CD14-positive monocyte (primary cell): Measurements from ENCODE around the gene SRR. TPM values are rescaled to one million over a fixed set of nuclear protein-coding genes. Genes with fewer than 3 reads are reported as not detected.
"Not testable (repeated sequence)": the region's sequence is repeated elsewhere in the genome, so short reads cannot be mapped to it uniquely, and the experiment has no call there.

ENCODE experiments used
- DNase-seq, 3 donors: peaks; one replicate each; pipeline ENCODE4 v3.0.0-alpha.2; 2011 to 2022
- H2AFZ ChIP-seq: 2 replicates; pipeline ENCODE4 v1.6.0; 2012; ENCODE audit warnings: mild to moderate bottlenecking, low read depth, low read length, inconsistent platforms; ENCODE audit not compliant: insufficient read depth, poor library complexity, severe bottlenecking
- H3K27ac ChIP-seq, 2 donors: 1 replicate in 1 of 2; 2 replicates in 1 of 2; pipeline ENCODE4 v1.5.1; 2012 to 2013; ENCODE audit warnings: low read length in 2 of 2, control low read depth in 1 of 2, inconsistent platforms in 1 of 2, low read depth in 1 of 2, mild to moderate bottlenecking in 1 of 2
- H3K27me3 ChIP-seq, 2 donors: one replicate each; pipeline versions ENCODE4 v1.6.0 to v1.6.1; 2011 to 2013; ENCODE audit warnings: low read length in 2 of 2; ENCODE audit not compliant: control insufficient read depth in 2 of 2, insufficient read depth in 2 of 2
- H3K36me3 ChIP-seq, 2 donors: replicated peaks in 1 of 2; 1 replicate in 1 of 2; 2 replicates in 1 of 2; pipeline versions ENCODE4 v1.5.1 to v1.6.1; 2012 to 2013; ENCODE audit warnings: low read length in 2 of 2, control low read depth in 1 of 2, inconsistent platforms in 1 of 2, mild to moderate bottlenecking in 1 of 2; ENCODE audit not compliant: insufficient read depth in 2 of 2, control insufficient read depth in 1 of 2
- H3K4me1 ChIP-seq, 2 donors: 1 replicate in 1 of 2; 2 replicates in 1 of 2; pipeline versions ENCODE4 v1.5.1 to v1.6.1; 2012 to 2013; ENCODE audit warnings: low read length in 2 of 2, control low read depth in 1 of 2, inconsistent platforms in 1 of 2, mild to moderate bottlenecking in 1 of 2, moderate library complexity in 1 of 2; ENCODE audit not compliant: insufficient read depth in 2 of 2, control insufficient read depth in 1 of 2
- H3K4me2 ChIP-seq: replicated peaks from 2 replicates; pipeline ENCODE3; 2012; ENCODE audit warnings: low read length, moderate library complexity, mild to moderate bottlenecking; ENCODE audit not compliant: poor library complexity, severe bottlenecking; ENCODE audit errors: extremely low read depth
- H3K4me3 ChIP-seq, 3 experiments: fragments of 200-600 bp in 1 of 3; sonication (generic) in 1 of 3; replicated peaks in 1 of 3; 1 replicate in 2 of 3; 2 replicates in 1 of 3; pipeline ENCODE4 v1.5.1; 2011 to 2013; ENCODE audit warnings: low read length in 3 of 3, mild to moderate bottlenecking in 3 of 3, control low read depth in 2 of 3, low read depth in 2 of 3, inconsistent platforms in 1 of 3, moderate library complexity in 1 of 3
- H3K79me2 ChIP-seq: 2 replicates; pipeline ENCODE4 v1.6.0; 2012; ENCODE audit warnings: mild to moderate bottlenecking, control low read depth, inconsistent platforms, low read length, moderate library complexity; ENCODE audit not compliant: insufficient read depth
- H3K9ac ChIP-seq: 2 replicates; pipeline ENCODE4 v1.6.0; 2017; ENCODE audit warnings: low read length, mild to moderate bottlenecking; ENCODE audit not compliant: insufficient read depth, poor library complexity, severe bottlenecking
- H3K9me3 ChIP-seq, 2 donors: replicated peaks in 1 of 2; 1 replicate in 1 of 2; 2 replicates in 1 of 2; pipeline versions ENCODE4 v1.5.1 to v1.6.1; 2012 to 2013; ENCODE audit warnings: low read length in 2 of 2, control low read depth in 1 of 2; ENCODE audit not compliant: control insufficient read depth in 1 of 2, insufficient read depth in 1 of 2
- H4K20me1 ChIP-seq: 2 replicates; pipeline ENCODE4 v1.6.0; 2012; ENCODE audit warnings: mild to moderate bottlenecking, low read length, control low read depth, moderate library complexity; ENCODE audit not compliant: insufficient read depth
- H3K27ac Mint-ChIP-seq, 7 donors: one replicate each; pipeline ENCODE4 v1.8.0; 2020; ENCODE audit warnings: mild to moderate bottlenecking in 7 of 7, mixed read lengths in 7 of 7, moderate library complexity in 6 of 7, inconsistent platforms in 2 of 7
- H3K27me3 Mint-ChIP-seq, 3 donors: one replicate each; pipeline ENCODE4 v1.8.0; 2021 to 2022; ENCODE audit warnings: low read depth in 3 of 3, mild to moderate bottlenecking in 3 of 3, mixed read lengths in 3 of 3, moderate library complexity in 3 of 3, inconsistent platforms in 1 of 3
- H3K36me3 Mint-ChIP-seq, 2 donors: one replicate each; pipeline ENCODE4 v1.8.0; 2020; ENCODE audit warnings: mixed read lengths in 2 of 2, inconsistent platforms in 1 of 2, mild to moderate bottlenecking in 1 of 2
- H3K4me1 Mint-ChIP-seq: one replicate; pipeline ENCODE4 v1.8.0; 2020; ENCODE audit warnings: mild to moderate bottlenecking, mixed read lengths
- H3K4me3 Mint-ChIP-seq, 2 donors: one replicate each; pipeline ENCODE4 v1.8.0; 2020; ENCODE audit warnings: mild to moderate bottlenecking in 2 of 2, mixed read lengths in 2 of 2, moderate library complexity in 1 of 2
- H3K9me3 Mint-ChIP-seq, 7 donors: one replicate each; pipeline ENCODE4 v1.8.0; 2020 to 2022; ENCODE audit warnings: mixed read lengths in 7 of 7, mild to moderate bottlenecking in 6 of 7, moderate library complexity in 6 of 7, inconsistent platforms in 2 of 7
- WGBS: methylation state at CpG from one replicate; pipeline ENCODE4 v1.1.5; 2013; ENCODE audit warnings: missing lambda C conversion rate; ENCODE audit not compliant: insufficient coverage; 5-methylcytosine and 5-hydroxymethylcytosine counted together
- intact Hi-C, 2 donors: fragments of 100-400 bp; cut with micrococcal nuclease; formaldehyde crosslinking; loops; one replicate each; pipeline versions ENCODE4 v1.15.0 to v1.15.1; 2023
- polyA plus RNA-seq, 3 donors: library from polyadenylated mRNA; depleted of rRNA in 1 of 3; unstranded in 2 of 3; stranded (reverse) in 1 of 3; fragments of 300-500 nt in 2 of 3; fragments of >200 nt in 1 of 3; fragmentation: Illumina TruSeq in 2 of 3; gene quantifications; 1 replicate in 2 of 3; 2 replicates in 1 of 3; pipeline ENCODE4 v1.2.3, GENCODE V29; 2012 to 2021
- TF ChIP-seq, protein P1 (sequence below): fragments of 200-600 bp; IDR thresholded peaks from one replicate; pipeline ENCODE4 v1.8.0; 2022; ENCODE audit warnings: antibody characterized with exemption, mild to moderate bottlenecking

The SRR gene
- polyA plus RNA-seq, 3 donors = 3.4 to 5.7 (median 3.7) TPM

DNA sequence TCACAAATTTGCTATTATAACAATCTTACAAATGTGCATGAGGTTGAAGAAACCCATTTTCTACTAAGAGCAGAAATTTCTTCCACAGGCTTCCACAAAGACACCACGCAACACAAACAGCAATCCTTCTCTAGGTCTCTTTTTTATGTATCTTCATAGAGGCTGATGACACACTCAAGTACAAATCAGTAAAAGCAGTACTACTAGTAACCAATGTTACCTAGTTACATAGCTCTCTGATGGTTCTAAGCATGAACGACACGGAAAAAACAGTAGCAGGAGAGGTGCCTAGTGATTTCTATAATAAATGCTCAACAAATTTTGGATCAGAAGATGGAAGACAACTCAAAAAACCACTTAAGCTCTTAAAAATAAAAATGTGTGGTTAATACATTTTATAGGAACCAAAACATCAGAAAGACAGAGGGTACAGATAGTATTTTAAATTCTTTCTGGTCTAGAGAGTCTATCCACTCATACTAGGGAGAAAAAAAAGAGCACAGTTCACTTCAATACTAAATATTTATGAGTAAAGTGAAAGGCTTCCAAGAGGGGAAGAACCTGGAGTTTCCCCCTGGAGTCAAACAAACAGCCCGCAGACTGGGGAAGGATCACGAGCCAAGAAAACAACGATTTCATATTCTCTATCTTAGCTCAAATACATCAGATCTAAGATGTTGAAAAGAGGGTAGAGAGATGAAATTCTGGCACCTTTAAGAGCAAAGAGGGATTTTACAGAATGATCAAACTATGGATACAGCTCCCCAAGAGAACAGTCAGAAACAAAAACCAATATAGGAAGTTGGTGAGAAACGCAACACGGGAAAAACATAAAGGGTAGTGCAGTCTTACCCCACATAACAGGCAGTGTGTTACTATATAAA, 40.3 kb upstream of the SRR start:
- Histone ChIP-seq H3K9ac (no peak overlapping the region), H3K27me3 (no peaks in the 10 kb centered on the region), H2AFZ (no peak overlapping the region), H3K4me2 (no peak overlapping the region), H3K9me3 (no peaks in the 10 kb centered on the region), H3K36me3 (peaks cover 6 to 52% of the 10 kb centered on the region in 2 donors), H3K4me1 (no peaks in the 10 kb centered on the region), H3K79me2 (no peaks in the 10 kb centered on the region), H3K27ac (no peak overlapping the region), H4K20me1 (peaks cover 8% of the 10 kb centered on the region), H3K4me3 (no peak overlapping the region)
- Mint-ChIP-seq H3K4me1 (peaks cover 14% of the 10 kb centered on the region), H3K27ac (no peak overlapping the region), H3K27me3 (no peaks in the 10 kb centered on the region), H3K36me3 (peaks cover 34 to 53% of the 10 kb centered on the region in 2 donors), H3K4me3 (no peak overlapping the region), H3K9me3 (no peaks in the 10 kb centered on the region)
- TF ChIP-seq, protein P1, sequence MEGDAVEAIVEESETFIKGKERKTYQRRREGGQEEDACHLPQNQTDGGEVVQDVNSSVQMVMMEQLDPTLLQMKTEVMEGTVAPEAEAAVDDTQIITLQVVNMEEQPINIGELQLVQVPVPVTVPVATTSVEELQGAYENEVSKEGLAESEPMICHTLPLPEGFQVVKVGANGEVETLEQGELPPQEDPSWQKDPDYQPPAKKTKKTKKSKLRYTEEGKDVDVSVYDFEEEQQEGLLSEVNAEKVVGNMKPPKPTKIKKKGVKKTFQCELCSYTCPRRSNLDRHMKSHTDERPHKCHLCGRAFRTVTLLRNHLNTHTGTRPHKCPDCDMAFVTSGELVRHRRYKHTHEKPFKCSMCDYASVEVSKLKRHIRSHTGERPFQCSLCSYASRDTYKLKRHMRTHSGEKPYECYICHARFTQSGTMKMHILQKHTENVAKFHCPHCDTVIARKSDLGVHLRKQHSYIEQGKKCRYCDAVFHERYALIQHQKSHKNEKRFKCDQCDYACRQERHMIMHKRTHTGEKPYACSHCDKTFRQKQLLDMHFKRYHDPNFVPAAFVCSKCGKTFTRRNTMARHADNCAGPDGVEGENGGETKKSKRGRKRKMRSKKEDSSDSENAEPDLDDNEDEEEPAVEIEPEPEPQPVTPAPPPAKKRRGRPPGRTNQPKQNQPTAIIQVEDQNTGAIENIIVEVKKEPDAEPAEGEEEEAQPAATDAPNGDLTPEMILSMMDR = no peak
- no peak for DNase-seq
- intact Hi-C loops = no loop called here
- WGBS = 86% methylated on average over 1 of the region's 8 CpGs

DNA sequence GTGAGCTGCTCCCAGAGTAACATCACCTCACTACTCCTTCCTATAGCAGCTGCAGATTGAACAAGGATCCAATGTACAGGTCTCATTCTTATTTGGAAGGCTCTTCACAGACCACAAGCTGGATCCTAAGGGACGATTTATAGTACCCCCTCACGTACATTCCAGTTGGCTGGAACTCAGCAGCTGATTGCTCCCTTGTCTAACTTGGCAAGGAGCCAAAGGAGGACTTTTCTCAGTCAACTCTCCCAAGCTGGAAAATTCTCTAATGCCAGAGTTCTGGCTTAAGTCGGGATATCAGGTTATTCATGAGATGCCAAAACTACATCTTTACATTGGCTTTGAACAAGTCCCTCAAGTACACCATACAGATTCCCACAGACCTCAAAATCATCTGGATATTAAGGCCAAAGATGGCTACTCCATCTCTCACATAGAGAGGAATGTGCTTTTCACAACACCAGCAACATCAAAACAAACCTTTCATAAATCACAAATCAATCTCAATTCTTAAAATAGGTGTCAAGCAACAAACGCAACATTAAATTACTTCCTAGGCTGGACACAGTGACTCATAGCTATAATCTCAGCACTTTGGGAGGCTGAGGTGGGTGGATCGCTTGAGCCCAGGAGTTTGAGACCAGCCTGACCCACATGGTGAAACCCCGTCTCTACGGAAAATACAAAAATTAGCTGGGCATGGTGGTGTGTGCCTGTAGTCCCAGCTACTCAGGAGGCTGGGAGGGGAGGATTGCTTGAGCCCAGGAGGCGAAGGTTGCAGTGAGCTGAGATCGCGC, 39.5 kb upstream of the SRR start:
- H3K27me3 ChIP-seq = no peaks in the 10 kb centered on the region
- H3K79me2 ChIP-seq = no peaks in the 10 kb centered on the region
- no peak overlapping the region for H3K27ac ChIP-seq
- H3K4me2 ChIP-seq = no peak overlapping the region
- peaks cover 32 to 53% of the 10 kb centered on the region in 2 donors for H3K36me3 Mint-ChIP-seq
- H3K36me3 ChIP-seq = peaks cover 6 to 52% of the 10 kb centered on the region in 2 donors
- H3K9ac ChIP-seq = no peak overlapping the region
- no peaks in the 10 kb centered on the region for H3K4me1 ChIP-seq
- no peaks in the 10 kb centered on the region for H3K9me3 ChIP-seq
- no peak overlapping the region for H3K27ac Mint-ChIP-seq
- 99% methylated on average over 6 of the region's 10 CpGs for WGBS
- H3K27me3 Mint-ChIP-seq = no peaks in the 10 kb centered on the region
- H3K4me3 Mint-ChIP-seq = no peak overlapping the region
- H2AFZ ChIP-seq = no peak overlapping the region
- peaks cover 6% of the 10 kb centered on the region for H4K20me1 ChIP-seq
- TF ChIP-seq, protein P1 = no peak
- intact Hi-C loops = no loop called here
- no peaks in the 10 kb centered on the region for H3K9me3 Mint-ChIP-seq
- no peak overlapping the region for H3K4me3 ChIP-seq
- peaks cover 14% of the 10 kb centered on the region for H3K4me1 Mint-ChIP-seq
- no peak for DNase-seq

DNA sequence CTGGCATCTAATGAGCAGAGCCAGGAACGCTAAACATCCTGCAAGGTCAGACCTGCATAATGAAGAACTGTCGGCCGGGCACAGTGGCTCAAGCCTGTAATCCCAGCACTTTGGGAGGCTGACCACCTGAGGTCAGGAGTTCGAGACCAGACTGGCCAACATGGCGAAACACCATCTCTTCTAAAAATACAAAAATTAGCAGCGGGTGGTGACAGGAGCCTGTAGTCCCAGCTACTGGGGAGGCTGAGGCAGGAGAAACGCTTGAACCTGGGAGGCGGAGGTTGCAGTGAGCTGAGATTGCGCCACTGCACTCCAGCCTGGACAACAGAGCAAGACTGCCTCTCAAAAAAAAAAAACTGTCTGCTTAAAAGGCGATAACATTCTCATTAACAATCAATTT, 38.6 kb upstream of the SRR start:
- H3K36me3 ChIP-seq = peaks cover 10 to 54% of the 10 kb centered on the region in 2 donors
- H3K27me3 ChIP-seq, H3K27me3 Mint-ChIP-seq, H3K4me3 Mint-ChIP-seq, H3K79me2 ChIP-seq, H3K9ac ChIP-seq, H4K20me1 ChIP-seq, H3K4me3 ChIP-seq, H2AFZ ChIP-seq, H3K9me3 Mint-ChIP-seq, H3K27ac Mint-ChIP-seq, intact Hi-C loops, H3K4me2 ChIP-seq, H3K9me3 ChIP-seq, H3K4me1 ChIP-seq, H3K27ac ChIP-seq, DNase-seq: not testable (repeated sequence)
- 96% methylated on average over 4 of the region's 10 CpGs for WGBS
- Mint-ChIP-seq H3K4me1 (peaks cover 11% of the 10 kb centered on the region), H3K36me3 (peaks cover 33 to 58% of the 10 kb centered on the region in 2 donors)
